HPDE6-E6E7 (cell line): ENCODE data around the gene TMPRSS3.
"Not testable (repeated sequence)": the region's sequence is repeated elsewhere in the genome, so short reads cannot be mapped to it uniquely, and the experiment has no call there.

Experiments
- DNase-seq: peaks from one replicate; pipeline ENCODE4 v3.0.0; 2011; ENCODE audit warnings: missing footprints; ENCODE audit errors: extremely low spot score

TMPRSS3 gene

DNA sequence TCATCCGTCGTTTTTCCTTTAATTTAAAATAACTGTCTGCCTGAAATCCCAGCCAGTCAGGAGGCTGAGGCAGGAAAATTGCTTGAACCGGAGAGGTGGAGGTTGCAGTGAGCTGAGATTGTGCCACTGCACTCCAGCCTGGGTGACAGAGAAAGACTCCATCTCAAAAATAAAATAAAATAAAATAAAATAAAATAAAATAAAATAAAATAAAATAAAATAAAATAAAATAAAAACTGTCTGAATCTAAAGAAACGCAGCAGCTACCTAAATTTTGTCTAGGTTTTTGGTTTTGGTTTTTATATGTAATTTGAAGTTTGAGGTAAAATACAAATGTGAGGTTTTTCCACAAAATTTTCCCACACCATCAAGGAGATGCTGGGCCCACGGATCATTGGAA lies 12.9 kb upstream of the TMPRSS3 start:
- DNase-seq: not testable (repeated sequence)

DNA sequence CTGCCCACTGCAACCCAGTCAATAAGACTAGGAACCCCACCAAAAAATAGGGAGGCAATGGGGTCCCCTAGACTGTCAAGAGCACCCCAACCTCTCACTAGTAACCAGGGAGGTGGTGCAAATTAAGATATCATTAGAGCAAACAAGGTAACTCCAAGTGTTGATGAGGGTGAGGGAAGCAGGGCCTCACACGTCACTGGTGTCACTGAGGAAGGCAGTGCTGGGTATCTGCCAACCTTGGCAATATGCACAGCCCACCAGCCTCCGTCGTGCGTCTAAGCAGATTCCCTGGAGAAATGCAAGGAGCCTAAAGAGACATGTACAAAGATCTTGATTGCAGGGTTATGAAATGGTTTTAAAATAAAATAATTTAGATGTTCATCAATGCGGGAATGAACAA lies 11.6 kb upstream of the TMPRSS3 start:
- DNase-seq: no peak

DNA sequence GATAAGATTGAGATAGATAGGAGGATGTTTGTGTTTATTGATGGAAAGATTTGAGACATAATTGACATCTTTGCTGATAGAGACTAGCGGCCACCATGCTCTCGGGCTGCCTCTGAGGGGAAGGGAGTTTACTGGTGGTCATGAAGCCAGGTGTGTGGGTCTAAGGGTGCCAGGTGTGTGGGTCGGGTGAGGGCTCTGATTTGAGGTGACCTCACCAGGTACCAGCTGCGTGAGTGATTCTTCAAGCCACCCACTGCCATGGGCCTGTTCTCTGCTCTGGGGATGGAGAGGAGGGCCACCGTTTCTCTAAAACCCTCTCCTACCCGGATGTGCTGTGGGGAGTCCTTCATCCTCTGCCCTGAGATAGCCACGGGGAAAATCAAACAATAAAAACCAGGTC lies 11.0 kb upstream of the TMPRSS3 start:
- no peak for DNase-seq

DNA sequence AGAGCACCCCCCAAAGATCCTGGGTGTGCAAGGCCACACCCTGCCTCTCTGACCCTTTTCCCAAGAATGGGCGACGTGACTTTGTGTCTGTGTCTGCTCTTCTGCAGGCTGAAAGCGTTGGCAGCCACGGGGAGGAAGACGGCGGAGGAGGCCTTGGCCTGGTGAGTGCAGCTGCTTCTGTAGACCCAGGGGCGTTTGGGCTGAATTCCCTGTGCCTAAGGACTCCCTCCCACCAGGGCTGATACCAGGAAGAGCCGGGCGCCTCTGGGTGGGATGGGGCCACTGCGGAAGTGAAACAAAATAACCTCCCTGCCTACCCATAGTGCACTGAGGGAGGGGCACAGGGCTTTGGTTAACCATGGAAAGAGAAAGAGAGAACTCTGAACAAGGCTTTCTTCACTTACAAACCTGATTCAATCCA lies 10.4 kb upstream of the TMPRSS3 start:
- no peak for DNase-seq

DNA sequence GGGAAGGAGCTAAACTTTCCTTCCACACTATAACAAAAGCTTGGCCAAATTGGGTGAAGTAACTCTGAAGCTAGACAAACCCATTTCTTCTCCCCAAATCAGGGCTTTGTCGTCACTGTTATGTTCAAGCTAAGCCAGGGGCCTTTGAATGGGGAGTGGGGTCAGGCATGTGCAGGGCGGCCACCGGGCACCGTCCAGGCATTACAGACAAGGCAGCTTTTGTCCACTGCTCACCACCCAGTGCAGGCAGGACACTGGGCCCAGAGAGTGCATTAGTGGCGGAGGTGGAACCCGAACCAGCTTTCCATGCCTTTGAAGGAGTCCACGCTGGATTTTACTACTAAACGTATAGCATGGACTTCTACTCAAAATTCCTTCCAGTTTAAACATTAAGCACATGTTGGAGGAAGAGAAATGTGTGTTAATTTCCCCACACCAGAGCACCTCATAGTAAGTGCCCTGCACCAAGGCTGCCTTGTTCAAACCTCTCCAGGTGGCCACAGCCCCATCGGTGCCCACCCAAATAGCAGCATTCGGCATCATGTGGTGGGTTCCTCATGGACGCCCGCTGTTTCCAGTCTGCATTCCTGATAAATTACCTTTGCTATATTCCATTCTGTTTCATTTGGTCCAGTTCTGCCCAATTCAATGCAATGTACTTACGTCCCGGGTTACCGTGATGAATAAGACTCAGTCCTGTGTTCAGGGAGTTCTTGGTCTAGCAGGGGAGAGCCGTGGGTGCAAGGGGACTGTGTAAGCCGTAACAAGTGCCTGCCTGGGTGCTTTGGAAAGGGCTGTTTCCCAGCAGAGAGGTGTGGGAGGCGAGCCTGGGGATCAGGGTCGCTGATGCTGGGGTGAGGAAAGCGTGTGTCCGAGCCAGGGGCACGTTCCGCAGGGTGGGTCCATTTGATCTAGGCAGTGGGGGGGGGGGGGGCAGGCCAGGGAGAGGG lies 9.5 kb upstream of the TMPRSS3 start:
- no peak for DNase-seq

DNA sequence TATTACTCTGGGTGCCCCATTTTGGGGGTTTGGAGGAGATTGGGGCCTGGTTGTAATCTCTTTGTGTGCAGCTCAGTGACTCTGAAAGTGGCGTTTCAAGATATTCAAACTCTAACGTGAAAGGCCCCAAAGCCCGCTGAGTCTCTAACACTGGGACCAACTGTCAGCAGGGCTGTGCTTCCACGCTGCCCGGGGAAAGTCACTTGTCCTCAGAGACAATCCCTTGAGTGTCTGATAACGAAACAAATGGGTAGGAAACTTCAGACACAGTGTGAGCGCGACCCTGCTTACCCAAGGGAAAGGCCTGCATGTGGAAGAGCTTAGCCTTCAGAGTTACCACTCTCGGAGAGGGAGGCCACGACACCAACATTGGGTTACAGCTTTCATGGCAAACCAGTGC lies 8.7 kb upstream of the TMPRSS3 start:
- DNase-seq: no peak

DNA sequence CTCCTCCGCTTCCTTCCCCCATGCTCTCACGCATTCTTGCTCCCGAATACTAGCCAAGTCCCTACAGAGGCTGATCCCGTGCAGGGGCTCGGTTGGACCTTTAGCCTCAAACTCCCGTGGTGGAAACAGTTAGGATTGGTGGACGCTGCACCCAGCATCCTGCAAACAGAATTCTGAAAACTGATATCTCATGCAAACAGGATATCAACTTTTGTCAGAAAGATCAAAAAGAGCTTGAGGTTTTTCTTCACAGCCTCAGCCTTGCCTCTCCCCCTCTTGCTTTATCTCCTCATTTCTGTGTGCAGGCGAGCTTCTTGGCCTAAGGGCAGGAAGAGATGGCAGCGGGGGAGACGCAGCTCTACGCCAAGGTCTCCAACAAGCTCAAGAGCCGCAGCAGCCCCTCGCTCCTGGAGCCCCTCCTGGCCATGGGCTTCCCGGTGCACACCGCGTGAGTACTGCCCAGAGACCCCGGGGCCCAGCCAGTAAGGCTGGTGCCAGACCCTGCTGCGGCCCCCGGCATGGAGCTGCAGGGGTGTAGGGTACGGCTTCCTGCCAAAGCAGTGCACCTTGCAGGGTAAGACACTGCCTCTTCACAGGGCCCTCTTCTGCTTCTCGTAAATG lies 7.9 kb upstream of the TMPRSS3 start, which contains the start of gene UBASH3A:
Gene UBASH3A, plus strand, starts transcription at position 292 of the 621 bp plus-strand sequence. Its CDS starts 44 bp downstream, at position 336.
- no peak for DNase-seq

DNA sequence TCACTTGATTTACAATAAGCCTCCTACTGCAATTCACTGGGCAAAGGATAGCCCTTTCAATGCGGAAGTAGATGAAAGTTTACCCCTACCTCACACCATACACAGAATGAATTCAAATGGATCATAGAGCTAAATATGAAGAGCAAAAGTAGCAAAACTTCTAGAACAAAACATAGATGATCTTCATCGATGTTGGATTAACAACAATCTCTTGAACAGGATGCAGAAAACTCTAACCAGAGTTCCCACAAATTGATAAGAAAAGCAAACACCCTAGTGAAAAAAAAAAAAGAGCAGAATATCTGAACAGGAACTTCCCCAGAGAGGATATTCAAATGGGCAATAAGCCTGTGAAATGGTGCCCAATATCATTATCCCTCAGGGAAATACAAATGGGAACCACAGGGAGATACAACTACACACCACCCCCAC lies 6.0 kb upstream of the TMPRSS3 start:
- DNase-seq: no peak

DNA sequence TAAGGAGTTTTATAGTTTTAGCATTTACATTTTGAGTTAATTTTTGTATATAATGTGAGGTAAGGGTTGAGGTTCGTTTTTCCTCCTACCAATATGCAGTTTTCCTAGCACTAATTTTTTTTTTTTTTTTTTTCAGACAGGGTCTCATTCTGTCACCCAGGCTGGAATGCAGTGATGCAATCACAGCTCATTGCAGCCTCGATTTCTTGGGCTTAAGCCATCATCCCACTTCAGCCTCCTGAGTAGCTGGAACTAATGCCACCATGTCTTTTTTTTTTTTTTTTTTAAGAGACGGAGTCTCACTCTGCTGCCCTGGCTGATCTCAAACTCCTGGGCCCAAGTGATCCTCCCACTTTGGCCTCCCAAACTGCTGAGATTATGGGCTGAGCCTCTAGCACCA lies 5.3 kb upstream of the TMPRSS3 start:
- no peak for DNase-seq

DNA sequence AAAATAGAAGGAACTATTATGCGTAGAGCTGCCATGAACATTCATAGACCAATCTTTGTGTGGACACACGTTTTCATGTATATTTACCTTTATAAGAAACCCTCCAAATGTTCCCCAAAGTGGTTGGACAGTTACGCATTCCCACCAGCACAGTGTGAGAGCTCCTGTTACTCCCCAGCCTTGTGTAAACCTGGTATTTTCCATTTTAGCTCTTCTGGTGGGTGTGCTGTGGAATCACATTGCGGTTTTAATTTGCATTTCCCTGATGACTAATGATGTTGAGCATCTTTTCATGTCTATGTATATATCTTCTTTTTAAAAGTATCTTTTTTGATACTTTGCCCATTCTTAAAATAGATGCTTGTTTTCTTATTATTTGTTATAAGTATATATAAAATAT lies 4.7 kb upstream of the TMPRSS3 start:
- no peak for DNase-seq

DNA sequence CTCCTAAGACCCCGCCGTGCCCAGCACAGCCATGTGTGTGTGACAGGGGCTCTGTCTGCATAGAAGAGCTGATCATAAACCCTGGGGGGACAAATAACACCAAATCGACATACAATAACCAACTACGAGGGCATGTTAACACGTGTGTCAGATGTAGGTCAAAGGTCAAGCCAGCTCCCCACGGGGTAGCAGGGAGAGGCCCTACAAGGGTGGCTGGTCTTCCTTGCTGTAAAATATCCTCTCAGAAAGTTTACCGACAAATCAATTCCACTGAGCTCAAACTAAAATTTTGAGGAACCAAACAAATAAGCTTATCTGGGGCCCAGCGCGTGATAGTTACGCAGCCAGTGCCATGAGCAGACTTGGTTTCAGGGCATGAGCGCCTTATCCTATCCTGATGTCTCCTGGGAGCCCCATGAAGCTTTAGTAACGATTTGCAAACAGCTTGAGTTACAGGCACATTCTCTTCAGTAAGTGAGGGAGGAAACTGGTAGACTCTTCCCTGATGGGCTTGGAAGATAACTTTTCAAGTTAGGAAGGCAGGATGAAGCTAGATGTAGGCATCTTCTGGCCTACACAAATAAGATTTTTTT lies 2.7 kb upstream of the TMPRSS3 start:
- DNase-seq: no peak

DNA sequence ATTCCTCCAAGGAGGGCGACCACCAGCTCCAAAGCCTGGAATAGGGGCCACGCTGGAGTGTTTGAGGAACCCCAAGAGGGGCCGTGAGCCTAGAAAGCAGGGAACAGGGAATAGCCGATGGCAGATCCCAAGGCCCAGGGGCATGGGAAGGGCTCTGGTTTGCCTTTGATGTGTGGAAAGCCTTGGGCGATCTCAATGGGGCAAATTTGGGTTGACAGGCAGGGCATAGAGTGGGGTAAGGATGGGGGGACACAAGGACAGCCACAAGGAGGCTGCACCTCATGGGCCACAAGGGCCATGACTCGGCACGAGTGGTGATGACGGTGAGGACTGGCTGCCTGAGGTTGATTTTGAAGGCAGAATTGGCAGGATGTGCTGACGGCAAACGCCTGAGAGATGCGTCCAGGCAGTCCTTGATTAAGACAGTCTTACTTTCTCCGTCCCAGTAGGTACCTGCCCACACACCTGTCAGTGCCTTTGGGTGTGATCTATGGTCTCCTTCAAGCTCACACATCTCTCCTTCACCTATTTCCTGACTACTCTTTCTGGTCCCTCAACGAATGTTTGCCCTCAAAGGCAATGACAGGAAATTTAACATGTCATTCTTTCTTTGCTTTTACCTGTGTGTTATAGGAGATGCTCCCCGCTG lies 2.0 kb upstream of the TMPRSS3 start:
- DNase-seq: no peak

DNA sequence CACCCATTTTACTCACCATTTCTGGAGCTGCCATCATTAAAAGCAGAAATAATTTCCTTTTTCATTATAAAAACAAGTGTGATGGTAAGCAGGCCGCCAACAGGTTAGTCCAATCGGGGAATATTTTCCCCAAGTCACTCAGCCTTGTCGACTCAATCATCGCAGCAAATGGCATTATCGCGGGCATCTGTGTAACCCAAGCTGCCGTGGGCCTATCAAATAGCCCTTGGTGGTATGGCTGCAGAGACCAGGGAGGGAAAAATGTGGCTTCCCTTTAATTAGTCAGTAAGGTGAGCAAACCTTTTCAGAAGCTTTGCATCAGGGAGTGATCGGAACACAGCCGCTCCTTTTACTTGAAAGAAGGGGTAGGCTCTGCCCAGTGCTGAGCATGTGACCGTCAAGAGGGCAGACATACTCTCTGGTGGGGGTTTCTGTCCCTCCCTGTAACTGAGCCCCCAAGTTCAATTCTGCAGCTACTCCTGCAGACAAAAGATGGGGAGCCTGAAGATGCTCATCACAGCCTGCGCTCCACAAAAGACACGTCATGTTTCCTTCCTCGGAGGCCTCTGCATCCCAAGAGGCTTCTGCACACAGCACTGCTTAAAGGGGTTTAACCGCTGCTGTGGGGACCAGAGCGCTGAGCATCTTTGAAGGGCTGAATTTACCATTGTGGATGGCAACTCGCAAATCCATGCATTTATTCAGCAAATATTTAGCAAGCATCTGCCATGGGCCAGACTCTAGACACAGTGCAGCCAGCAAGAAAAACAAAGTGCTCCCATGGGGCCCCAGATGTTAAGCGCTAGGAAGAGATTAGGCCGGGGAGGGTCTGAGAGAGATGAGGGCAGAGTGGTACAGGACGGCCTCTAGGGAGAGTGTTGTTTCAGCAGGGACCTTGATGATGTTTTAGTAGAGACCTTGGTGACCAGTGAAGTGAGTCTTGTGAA lies 1.2 kb upstream of the TMPRSS3 start:
- no peak for DNase-seq

DNA sequence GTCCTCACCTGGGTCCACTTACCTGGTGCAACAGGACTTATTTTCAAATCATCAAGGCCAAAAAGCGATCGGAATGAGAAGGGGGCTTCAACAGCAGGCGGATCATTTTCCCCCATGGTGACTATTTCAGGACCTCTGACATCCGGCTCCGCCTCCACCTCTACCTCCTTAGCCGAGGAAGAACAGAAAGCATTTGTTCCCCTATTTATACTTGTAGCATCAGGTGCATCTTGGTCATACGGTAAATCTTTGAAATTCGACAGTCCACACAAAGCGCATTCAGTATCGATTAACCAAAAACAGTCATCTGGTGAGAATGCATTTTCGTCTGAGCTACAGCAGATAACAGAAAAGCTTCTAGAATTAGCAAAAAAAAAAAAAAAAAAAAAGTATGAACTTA lies 550 bp downstream of the TMPRSS3 start:
- DNase-seq: no peak

DNA sequence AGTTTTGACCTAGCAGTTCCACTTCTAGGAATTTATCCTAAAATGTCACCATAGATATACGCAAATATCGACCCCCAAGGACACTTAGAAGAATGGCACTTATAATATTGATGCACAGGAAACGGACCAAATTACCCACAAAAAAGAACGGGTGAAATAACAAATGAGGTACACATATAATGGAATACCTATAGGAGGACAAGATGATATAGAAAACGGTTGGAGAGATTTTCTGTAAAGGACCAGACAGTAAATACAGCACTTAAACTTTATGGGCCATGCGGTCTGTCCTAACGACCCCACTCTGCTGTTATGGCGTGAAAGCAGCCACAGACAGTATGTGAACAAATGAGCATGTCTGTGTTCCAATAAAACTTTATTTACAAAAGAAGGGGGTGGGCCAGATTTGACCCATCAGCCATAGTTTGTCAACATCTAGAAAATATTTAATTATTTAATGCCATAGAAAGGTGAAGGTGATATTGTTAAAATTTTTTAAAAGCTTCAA lies 2.4 kb downstream of the TMPRSS3 start:
- no peak for DNase-seq

DNA sequence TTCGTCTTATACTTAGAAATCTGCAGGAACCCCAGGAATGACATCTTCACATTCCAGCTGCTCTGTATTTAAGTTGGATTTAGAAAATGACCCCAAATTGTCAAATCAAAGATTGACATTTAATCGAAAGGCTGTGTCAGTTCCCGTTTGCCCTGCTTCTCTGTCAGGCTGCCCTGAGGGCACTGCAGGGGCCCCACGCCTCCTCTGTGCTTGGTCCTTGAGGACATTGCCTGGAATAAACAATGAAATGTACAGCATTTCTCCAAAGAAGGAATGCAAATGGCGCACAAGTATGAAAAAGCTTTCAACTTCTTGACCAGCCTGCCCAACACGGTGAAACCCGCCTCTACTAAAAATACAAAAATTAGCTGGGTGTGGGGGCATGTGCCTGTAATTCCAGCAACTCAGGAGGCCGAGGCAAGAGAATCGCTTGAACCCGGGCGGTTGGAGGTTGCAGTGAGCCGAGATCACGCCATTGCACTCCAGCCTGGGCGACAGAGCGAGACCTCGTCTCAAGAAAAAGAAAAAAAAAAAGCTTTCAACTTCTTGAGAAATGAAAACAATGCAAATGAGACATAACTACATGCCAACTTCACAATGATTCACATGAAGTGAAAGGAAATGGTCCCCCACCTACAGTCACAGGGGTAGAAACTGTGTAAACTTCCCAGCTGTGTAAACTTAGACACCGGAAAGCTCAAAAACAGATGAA lies 3.0 kb downstream of the TMPRSS3 start:
- DNase-seq: no peak

DNA sequence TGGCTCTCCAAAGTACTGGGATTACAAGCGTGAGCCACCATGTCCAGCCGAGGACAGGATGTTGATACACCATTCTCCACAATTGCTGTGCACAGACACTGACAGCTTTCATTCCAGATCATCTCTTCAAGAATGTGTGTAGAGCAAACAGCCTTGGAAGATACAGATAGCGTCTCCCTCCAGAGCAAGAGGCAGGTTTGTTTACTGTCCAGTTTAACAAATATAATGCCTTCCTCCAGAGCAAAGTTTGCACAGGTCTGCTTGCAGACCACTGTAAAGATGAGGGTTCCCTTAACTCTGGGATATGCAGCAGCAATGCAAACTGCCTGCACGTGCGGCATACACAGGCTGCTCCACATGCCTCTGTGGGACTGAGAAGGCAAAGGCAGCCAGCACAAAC lies 4.6 kb downstream of the TMPRSS3 start:
- DNase-seq: no peak

DNA sequence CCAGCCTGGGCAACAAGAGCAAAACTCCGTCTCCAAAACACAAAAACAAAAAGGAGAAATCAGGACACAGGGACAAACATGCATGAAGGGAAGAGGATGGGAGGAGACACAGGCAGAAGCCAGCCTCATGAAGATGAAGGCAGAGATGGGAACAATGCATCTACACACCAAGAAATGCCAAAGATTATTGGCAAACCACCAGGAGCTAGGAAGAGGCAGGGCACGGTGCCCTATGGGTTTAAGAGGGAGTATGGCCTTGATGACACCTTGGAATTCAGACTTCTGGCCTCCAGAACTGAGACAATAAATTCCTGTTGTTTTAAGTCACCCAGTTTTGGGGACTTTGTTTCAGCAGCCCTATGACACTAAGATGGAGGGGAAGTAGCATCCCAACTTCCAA lies 5.2 kb downstream of the TMPRSS3 start:
- DNase-seq: no peak

DNA sequence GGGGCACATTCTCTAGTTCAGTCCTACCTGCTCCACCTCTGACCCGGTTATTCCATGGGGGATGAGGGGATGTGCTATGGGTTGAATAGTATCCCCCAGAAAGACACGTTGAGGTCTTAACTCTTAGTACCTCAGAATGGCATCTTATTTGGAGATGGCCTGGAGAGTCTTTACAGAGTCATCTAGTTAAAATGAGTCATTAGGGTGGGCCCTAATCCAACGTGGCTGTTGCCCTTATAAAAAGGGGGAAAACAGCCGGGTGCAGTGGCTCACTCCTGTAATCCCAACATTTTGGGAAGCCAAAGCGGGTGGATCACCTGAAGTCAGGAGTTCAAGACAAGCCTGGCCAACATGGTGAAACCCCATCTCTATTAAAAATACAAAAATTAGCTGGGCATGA lies 5.7 kb downstream of the TMPRSS3 start:
- no peak for DNase-seq

DNA sequence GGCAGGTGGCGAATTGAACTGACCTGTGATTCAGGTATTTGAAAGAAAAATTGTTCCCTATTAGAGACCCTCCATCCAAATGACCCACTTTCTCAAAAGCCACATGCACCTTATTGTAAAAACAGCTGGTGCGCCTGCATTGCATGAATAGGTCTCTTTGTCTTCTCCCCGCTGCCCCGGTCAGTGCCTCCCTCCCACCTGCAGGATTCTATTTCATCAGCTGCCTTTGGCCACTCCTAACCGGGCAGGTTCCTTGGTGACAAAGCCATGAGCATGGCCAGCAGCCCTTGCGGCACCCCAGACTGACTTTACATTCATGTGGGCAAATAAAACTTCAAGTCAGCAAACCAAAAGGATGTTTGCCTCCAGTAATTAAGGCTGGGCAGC lies 6.4 kb downstream of the TMPRSS3 start:
- DNase-seq: no peak
